GM13977 (cell line): ENCODE measurements around the gene TPGS1.

Source experiments
- DNase-seq: peaks from one replicate; pipeline ENCODE4 v3.0.0; 2012; ENCODE audit warnings: low spot score
- CTCF ChIP-seq: IDR thresholded peaks from 2 replicates; pipeline ENCODE4 v1.5.1; 2012; ENCODE audit warnings: mild to moderate bottlenecking, control low read depth; ENCODE audit not compliant: insufficient read depth; ENCODE audit errors: extremely low read depth, missing control alignments
- in situ Hi-C: fragments of 300-500 bp; cut with MboI; formaldehyde crosslinking; loops from one replicate; pipeline ENCODE4 v1.12.0; 2022; ENCODE audit warnings: low sequenced_read_pairs, low pct_unique_long_range_greater_than_20kb, mixed read lengths, inconsistent platforms; ENCODE audit not compliant: unreplicated experiment

TPGS1 gene

GRCh38 chr19:555474-555808 is 48.1 kb downstream of the TPGS1 start:
- DNase-seq: no peak
- TF ChIP-seq CTCF: no peak
- in situ Hi-C loops: no loop called here

GRCh38 chr19:556611-557382 is 49.5 kb downstream of the TPGS1 start:
- TF ChIP-seq CTCF: no peak
- no peak for DNase-seq
- in situ Hi-C loops: no loop called here

- TF ChIP-seq CTCF: no peak
- DNase-seq: no peak
- in situ Hi-C loops: no loop called here
These were observed 51.6 kb downstream of the TPGS1 start for GRCh38 chr19:558770-559439.

- no peak for DNase-seq
- in situ Hi-C loops: no loop called here
- TF ChIP-seq CTCF: no peak
These were observed 52.8 kb downstream of the TPGS1 start for GRCh38 chr19:560121-560520.

GRCh38 chr19:566403-566802 is 59.1 kb downstream of the TPGS1 start:
- TF ChIP-seq CTCF: no peak
- in situ Hi-C loops: no loop called here
- DNase-seq: no peak

GRCh38 chr19:566844-567243 is 59.5 kb downstream of the TPGS1 start:
- no peak for DNase-seq
- in situ Hi-C loops: no loop called here
- TF ChIP-seq CTCF: no peak
